Endodermal cell (in vitro differentiated cells): Measurements from ENCODE around the gene MYCBPAP. TPM values are rescaled to one million over a fixed set of nuclear protein-coding genes. Genes with fewer than 3 reads are reported as not detected.

Experiments used
- DNase-seq: peaks from one replicate; pipeline ENCODE4 v3.0.0-alpha.2; 2017
- H3K27ac ChIP-seq: 2 replicates; pipeline ENCODE4 v1.5.1; 2013; ENCODE audit warnings: mild to moderate bottlenecking, low read depth, low read length, moderate library complexity
- H3K27me3 ChIP-seq: 2 replicates; pipeline ENCODE4 v1.6.1; 2013; ENCODE audit warnings: mild to moderate bottlenecking, low read length, moderate library complexity; ENCODE audit not compliant: insufficient read depth, control insufficient read depth, poor library complexity, severe bottlenecking
- H3K36me3 ChIP-seq: 2 replicates; pipeline ENCODE4 v1.7.0; 2013; ENCODE audit warnings: mild to moderate bottlenecking, low read length, moderate library complexity; ENCODE audit not compliant: control insufficient read depth, insufficient read depth
- H3K4me1 ChIP-seq: one replicate; pipeline ENCODE4 v1.7.0; 2013; ENCODE audit warnings: low read length; ENCODE audit not compliant: control insufficient read depth, insufficient read depth
- H3K4me3 ChIP-seq: 2 replicates; pipeline ENCODE4 v1.5.1; 2013; ENCODE audit warnings: mild to moderate bottlenecking, low read length, moderate library complexity
- H3K9ac ChIP-seq: 2 replicates; pipeline ENCODE4 v1.6.1; 2013; ENCODE audit warnings: mild to moderate bottlenecking, low read length, moderate library complexity; ENCODE audit not compliant: poor library complexity, severe bottlenecking; ENCODE audit errors: extremely low read depth
- H3K9me3 ChIP-seq: 2 replicates; pipeline ENCODE4 v1.6.1; 2013; ENCODE audit warnings: mild to moderate bottlenecking, low read length, moderate library complexity; ENCODE audit not compliant: control insufficient read depth
- H3K27ac Mint-ChIP-seq: 2 replicates; pipeline ENCODE4 v1.8.0; 2020; ENCODE audit warnings: mixed read lengths
- H3K27me3 Mint-ChIP-seq: 2 replicates; pipeline ENCODE4 v1.8.0; 2021; ENCODE audit warnings: mild to moderate bottlenecking, mixed read lengths; ENCODE audit not compliant: insufficient read depth
- H3K36me3 Mint-ChIP-seq: 2 replicates; pipeline ENCODE4 v1.8.0; 2020; ENCODE audit warnings: low read depth, mixed read lengths
- H3K4me1 Mint-ChIP-seq: 2 replicates; pipeline ENCODE4 v1.8.0; 2020; ENCODE audit warnings: mixed read lengths
- H3K4me3 Mint-ChIP-seq: 2 replicates; pipeline ENCODE4 v1.8.0; 2020; ENCODE audit warnings: mild to moderate bottlenecking, moderate library complexity, mixed read lengths
- H3K9me3 Mint-ChIP-seq: 2 replicates; pipeline ENCODE4 v1.8.0; 2020; ENCODE audit warnings: mild to moderate bottlenecking, mixed read lengths
- CTCF ChIP-seq: fragments of 200-600 bp; sonication (generic); conservative IDR thresholded peaks from 2 replicates; pipeline ENCODE4 v1.5.0; 2021; ENCODE audit warnings: antibody characterized with exemption, mild to moderate bottlenecking
- WGBS, 2 experiments: methylation state at CpG; one replicate each; pipeline versions ENCODE4 v1.1.5 to v1.1.7; 2013; ENCODE audit warnings: missing lambda C conversion rate in 2 of 2, mixed read lengths in 1 of 2; ENCODE audit not compliant: insufficient coverage in 1 of 2, insufficient read length in 1 of 2; 5-methylcytosine and 5-hydroxymethylcytosine counted together
- total RNA-seq, 2 donors: library from RNA; stranded (reverse); fragmentation: NEBNext Ultra II Directional in 1 of 2; extraction: Animal tissue kit (Norgen Biotek cat#: 25700) in 1 of 2; gene quantifications; 2 replicates in 1 of 2; 3 replicates in 1 of 2; pipeline ENCODE4 v1.2.1, GENCODE V29; 2021

The MYCBPAP gene
- total RNA-seq, 2 donors from 2014 or later: 3.5 to 7.1 TPM

GRCh38 chr17:50522766-50523165, 14.5 kb downstream of the MYCBPAP start:
- Histone ChIP-seq H3K36me3 (no peaks in the 10 kb centered on the region), H3K4me1 (no peaks in the 10 kb centered on the region), H3K4me3 (no peak overlapping the region), H3K27ac (no peak overlapping the region), H3K9ac (no peak overlapping the region), H3K9me3 (no peaks in the 10 kb centered on the region), H3K27me3 (no peaks in the 10 kb centered on the region)
- no peak for TF ChIP-seq CTCF
- peak overlapping the region; percentile 74 for H3K27ac Mint-ChIP-seq
- peaks cover 6% of the 10 kb centered on the region for H3K4me1 Mint-ChIP-seq
- no peak overlapping the region for H3K4me3 Mint-ChIP-seq
- 93 to 96% methylated on average over 10 of the region's 10 CpGs for WGBS, 2 experiments
- peaks cover 2% of the 10 kb centered on the region for H3K27me3 Mint-ChIP-seq
- no peaks in the 10 kb centered on the region for H3K36me3 Mint-ChIP-seq
- no peak for DNase-seq
- no peaks in the 10 kb centered on the region for H3K9me3 Mint-ChIP-seq

DNA sequence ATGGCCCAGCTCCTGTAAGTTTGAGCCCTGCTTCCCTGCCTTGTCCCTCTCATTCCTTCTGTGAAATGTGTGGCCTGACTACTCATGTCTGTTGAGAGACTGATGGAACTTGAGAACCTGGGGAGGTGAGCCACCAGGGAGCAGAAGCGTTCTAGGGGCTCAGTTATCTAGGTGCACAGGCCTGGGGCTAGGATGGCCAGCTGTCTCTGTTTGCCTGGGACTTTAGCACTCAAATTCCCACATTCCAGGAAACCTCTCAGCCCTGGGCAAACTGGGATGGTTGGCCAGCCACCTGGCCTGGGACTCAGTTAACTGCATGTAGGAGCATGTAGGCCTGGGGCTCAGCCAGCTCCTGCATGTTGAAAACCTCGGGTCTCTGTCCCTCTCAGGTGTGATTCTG, 15.0 kb downstream of the MYCBPAP start:
- no peak overlapping the region for H3K4me3 ChIP-seq
- no peaks in the 10 kb centered on the region for H3K36me3 ChIP-seq
- no peaks in the 10 kb centered on the region for H3K9me3 ChIP-seq
- Mint-ChIP-seq H3K4me1 (peaks cover 6% of the 10 kb centered on the region), H3K9me3 (no peaks in the 10 kb centered on the region), H3K27me3 (peaks cover 2% of the 10 kb centered on the region), H3K4me3 (no peak overlapping the region), H3K36me3 (no peaks in the 10 kb centered on the region), H3K27ac (no peak overlapping the region)
- WGBS, 2 experiments: 90% methylated on average over 2 of the region's 2 CpGs; no CpG with 5 or more reads in 1 of the 2 experiments
- no peak overlapping the region for H3K9ac ChIP-seq
- DNase-seq: no peak
- H3K27ac ChIP-seq: no peak overlapping the region
- no peak for TF ChIP-seq CTCF
- no peaks in the 10 kb centered on the region for H3K27me3 ChIP-seq
- H3K4me1 ChIP-seq: no peaks in the 10 kb centered on the region

DNA sequence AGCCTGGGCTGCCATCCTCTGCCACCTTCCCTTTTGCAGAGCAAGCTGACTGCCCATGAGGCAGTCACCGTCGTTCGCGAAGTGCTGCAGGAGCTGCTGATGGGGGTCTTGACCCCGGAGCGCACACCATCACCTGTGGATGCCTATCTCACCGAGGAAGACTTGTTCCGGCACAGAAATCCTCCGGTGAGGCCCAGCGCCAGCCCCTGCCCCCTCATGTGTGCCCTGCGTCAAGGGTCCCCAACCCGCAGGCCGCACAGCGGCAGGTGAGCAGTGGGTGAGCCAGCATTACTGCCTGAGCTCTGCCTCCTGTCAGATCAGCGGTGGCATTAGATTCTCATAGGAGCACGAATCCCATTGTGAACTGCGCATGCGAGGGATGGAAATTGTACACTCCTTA, 16.6 kb downstream of the MYCBPAP start:
- H3K4me3 Mint-ChIP-seq: no peak overlapping the region
- H3K36me3 Mint-ChIP-seq: no peaks in the 10 kb centered on the region
- 94 to 96% methylated on average over 16 to 18 of the region's 18 CpGs for WGBS, 2 experiments
- DNase-seq: no peak
- Histone ChIP-seq H3K9ac (no peak overlapping the region), H3K27ac (no peak overlapping the region), H3K4me3 (no peak overlapping the region), H3K9me3 (no peaks in the 10 kb centered on the region), H3K4me1 (no peaks in the 10 kb centered on the region), H3K36me3 (no peaks in the 10 kb centered on the region), H3K27me3 (no peaks in the 10 kb centered on the region)
- no peaks in the 10 kb centered on the region for H3K9me3 Mint-ChIP-seq
- H3K27me3 Mint-ChIP-seq: peaks cover 11% of the 10 kb centered on the region
- no peak overlapping the region for H3K27ac Mint-ChIP-seq
- no peak for TF ChIP-seq CTCF
- H3K4me1 Mint-ChIP-seq: peaks cover 2% of the 10 kb centered on the region
